ENCODE measurements around the gene PIGS. TPM values are rescaled to one million over a fixed set of nuclear protein-coding genes. Genes with fewer than 3 reads are reported as not detected.
A peak's percentile ranks its signal among the peaks of the same experiment; 100 is the strongest.

PIGS gene
- total RNA-seq, 1 experiment from 2014 or later: 50.2 TPM

GRCh38 chr17:28553000-28553505, 18.3 kb downstream of the PIGS start:
- no peak overlapping the region for H3K4me3 ChIP-seq (ENCODE audit: low read length)
- no peak for DNase-seq
- no peaks in the 10 kb centered on the region for H3K79me2 ChIP-seq (ENCODE audit: low read length)
- H3K9me3 ChIP-seq (ENCODE audit: low read length): no peaks in the 10 kb centered on the region
- peak overlapping the region; percentile 74 for H3K4me2 ChIP-seq (ENCODE audit: low read depth, low read length, poor library complexity, severe bottlenecking)
- peaks cover 23% of the 10 kb centered on the region; the same call in 1 of the 2 replicates for H3K36me3 ChIP-seq (ENCODE audit: insufficient read depth, low read length)
- no peaks in the 10 kb centered on the region for H3K9me2 ChIP-seq (replicated peaks; ENCODE audit: insufficient read depth, low read length)
- no peak overlapping the region for H3K27ac ChIP-seq (ENCODE audit: low read length)
- H4K20me1 ChIP-seq (ENCODE audit: insufficient read depth, low read depth, low read length): peaks cover 17% of the 10 kb centered on the region; the same call in 1 of the 2 replicates
- H3K27me3 ChIP-seq (ENCODE audit: low read length): no peaks in the 10 kb centered on the region
- peaks cover 42% of the 10 kb centered on the region for H3K4me1 ChIP-seq (ENCODE audit: low read length)
- H3K9ac ChIP-seq (ENCODE audit: low read length): 0 out of 2 replicates have a peak overlapping the region, but pooled peaks have one; percentile 11
- no peak overlapping the region for H2AFZ ChIP-seq (ENCODE audit: low read length)

GRCh38 chr17:28552176-28552999, 18.9 kb downstream of the PIGS start, which contains the start of gene UNC119:
Gene UNC119, minus strand, starts transcription at chr17:28552624. Its CDS starts 67 bp downstream, at chr17:28552557.
- Histone ChIP-seq H4K20me1 (ENCODE audit: insufficient read depth, low read depth, low read length) (peaks cover 17% of the 10 kb centered on the region; the same call in 1 of the 2 replicates), H3K4me1 (ENCODE audit: low read length) (peaks cover 42% of the 10 kb centered on the region), H3K27me3 (ENCODE audit: low read length) (no peaks in the 10 kb centered on the region), H3K9ac (ENCODE audit: low read length) (peak within 1 kb of the TSS; percentile 86), H3K36me3 (ENCODE audit: insufficient read depth, low read length) (peaks cover 17% of the 10 kb centered on the region; the same call in 1 of the 2 replicates), H3K79me2 (ENCODE audit: low read length) (no peaks in the 10 kb centered on the region), H3K4me2 (ENCODE audit: low read depth, low read length, poor library complexity, severe bottlenecking) (peak within 1 kb of the TSS; percentile 74), H3K4me3 (ENCODE audit: low read length) (peak within 1 kb of the TSS; percentile 81), H3K27ac (ENCODE audit: low read length) (no peak within 1 kb of the TSS), H2AFZ (ENCODE audit: low read length) (no peak within 1 kb of the TSS), H3K9me3 (ENCODE audit: low read length) (no peaks in the 10 kb centered on the region), H3K9me2 (replicated peaks; ENCODE audit: insufficient read depth, low read length) (no peaks in the 10 kb centered on the region)
- peak; percentile 94 for DNase-seq

- no peak overlapping the region for H2AFZ ChIP-seq (ENCODE audit: low read length)
- no peak for DNase-seq
Measured at GRCh38 chr17:28551421-28552175, 19.7 kb downstream of the PIGS start.

GRCh38 chr17:28550858-28551257, 20.5 kb downstream of the PIGS start:
- Histone ChIP-seq H3K4me2 (ENCODE audit: low read depth, low read length, poor library complexity, severe bottlenecking) (peak overlapping the region; percentile 74), H3K9me2 (replicated peaks; ENCODE audit: insufficient read depth, low read length) (no peaks in the 10 kb centered on the region), H2AFZ (ENCODE audit: low read length) (no peak overlapping the region), H3K9me3 (ENCODE audit: low read length) (no peaks in the 10 kb centered on the region), H3K27ac (ENCODE audit: low read length) (no peak overlapping the region), H3K9ac (ENCODE audit: low read length) (0 out of 2 replicates have a peak overlapping the region, but pooled peaks have one; percentile 86), H4K20me1 (ENCODE audit: insufficient read depth, low read depth, low read length) (peaks cover 17% of the 10 kb centered on the region; the same call in 1 of the 2 replicates), H3K4me1 (ENCODE audit: low read length) (peaks cover 42% of the 10 kb centered on the region), H3K36me3 (ENCODE audit: insufficient read depth, low read length) (peaks cover 10% of the 10 kb centered on the region), H3K27me3 (ENCODE audit: low read length) (no peaks in the 10 kb centered on the region), H3K79me2 (ENCODE audit: low read length) (no peaks in the 10 kb centered on the region), H3K4me3 (ENCODE audit: low read length) (no peak overlapping the region; the same call in 1 of the 2 replicates)
- no peak for DNase-seq

More at GRCh38 chr17:28551421-28552175, 19.7 kb downstream of the PIGS start:
- H3K27ac ChIP-seq (ENCODE audit: low read length): no peak overlapping the region
- H3K9me2 ChIP-seq (replicated peaks; ENCODE audit: insufficient read depth, low read length): no peaks in the 10 kb centered on the region
- H3K9ac ChIP-seq (ENCODE audit: low read length): peak overlapping the region; percentile 86
- H3K36me3 ChIP-seq (ENCODE audit: insufficient read depth, low read length): peaks cover 16% of the 10 kb centered on the region; the same call in 1 of the 2 replicates
- H3K4me1 ChIP-seq (ENCODE audit: low read length): peaks cover 42% of the 10 kb centered on the region
- H3K27me3 ChIP-seq (ENCODE audit: low read length): no peaks in the 10 kb centered on the region
- peak overlapping the region; percentile 81 for H3K4me3 ChIP-seq (ENCODE audit: low read length)
- H3K4me2 ChIP-seq (ENCODE audit: low read depth, low read length, poor library complexity, severe bottlenecking): peak overlapping the region; percentile 74
- H4K20me1 ChIP-seq (ENCODE audit: insufficient read depth, low read depth, low read length): peaks cover 17% of the 10 kb centered on the region; the same call in 1 of the 2 replicates
- no peaks in the 10 kb centered on the region for H3K79me2 ChIP-seq (ENCODE audit: low read length)
- no peaks in the 10 kb centered on the region for H3K9me3 ChIP-seq (ENCODE audit: low read length)

- DNase-seq: peak; percentile 55
- Histone ChIP-seq H3K79me2 (ENCODE audit: low read length) (no peaks in the 10 kb centered on the region), H3K4me3 (ENCODE audit: low read length) (no peak overlapping the region), H3K27me3 (ENCODE audit: low read length) (no peaks in the 10 kb centered on the region), H4K20me1 (ENCODE audit: insufficient read depth, low read depth, low read length) (peaks cover 17% of the 10 kb centered on the region; the same call in 1 of the 2 replicates), H3K36me3 (ENCODE audit: insufficient read depth, low read length) (peaks cover 1% of the 10 kb centered on the region; the same call in 1 of the 2 replicates), H3K27ac (ENCODE audit: low read length) (no peak overlapping the region), H3K4me1 (ENCODE audit: low read length) (peaks cover 42% of the 10 kb centered on the region), H3K4me2 (ENCODE audit: low read depth, low read length, poor library complexity, severe bottlenecking) (no peak overlapping the region), H2AFZ (ENCODE audit: low read length) (no peak overlapping the region), H3K9me2 (replicated peaks; ENCODE audit: insufficient read depth, low read length) (no peaks in the 10 kb centered on the region), H3K9me3 (ENCODE audit: low read length) (no peaks in the 10 kb centered on the region), H3K9ac (ENCODE audit: low read length) (no peak overlapping the region)
Measured at GRCh38 chr17:28549236-28550132, 21.8 kb downstream of the PIGS start.

- no peaks in the 10 kb centered on the region for H3K9me3 ChIP-seq (ENCODE audit: low read length)
- no peak overlapping the region for H2AFZ ChIP-seq (ENCODE audit: low read length)
- H3K4me1 ChIP-seq (ENCODE audit: low read length): peaks cover 42% of the 10 kb centered on the region
- no peak overlapping the region for H3K4me3 ChIP-seq (ENCODE audit: low read length)
- no peaks in the 10 kb centered on the region for H3K79me2 ChIP-seq (ENCODE audit: low read length)
- H3K27me3 ChIP-seq (ENCODE audit: low read length): no peaks in the 10 kb centered on the region
- H3K9me2 ChIP-seq (replicated peaks; ENCODE audit: insufficient read depth, low read length): no peaks in the 10 kb centered on the region
- H3K27ac ChIP-seq (ENCODE audit: low read length): no peak overlapping the region
- no peak overlapping the region for H3K9ac ChIP-seq (ENCODE audit: low read length)
- H3K4me2 ChIP-seq (ENCODE audit: low read depth, low read length, poor library complexity, severe bottlenecking): no peak overlapping the region
- DNase-seq: no peak
- H3K36me3 ChIP-seq (ENCODE audit: insufficient read depth, low read length): no peaks in the 10 kb centered on the region; the same call in 1 of the 2 replicates
- peaks cover 17% of the 10 kb centered on the region; the same call in 1 of the 2 replicates for H4K20me1 ChIP-seq (ENCODE audit: insufficient read depth, low read depth, low read length)
Measured at GRCh38 chr17:28548417-28549130, 22.8 kb downstream of the PIGS start.
